ENCODE results near the gene DHX40.

- TF ChIP-seq CTCF (optimal IDR thresholded peaks at IDR 0.05 in 1 of 3, IDR thresholded peaks at IDR 0.05 in 1 of 3, conservative IDR thresholded peaks at IDR 0.05 in 1 of 3; ENCODE audit: extremely low read depth in 1 of 3, insufficient read depth in 2 of 3, low read length in 3 of 3) = no peak
- no peak for TF ChIP-seq EZH2 (IDR thresholded peaks at IDR 0.05; ENCODE audit: low read length)
Observed at GRCh38 chr17:59616253-59616920, 51.0 kb downstream of the DHX40 start.
